GM23338 (cell line): ENCODE data around the gene GDPD4. TPM values are rescaled to one million over a fixed set of nuclear protein-coding genes. Genes with fewer than 3 reads are reported as not detected.

Source experiments
- ATAC-seq: fragments of 200-7000 bp; cut with Tn5 transposase; 3 replicates; pipeline ENCODE4 v1.9.1; 2020
- DNase-seq: peaks from one replicate; pipeline ENCODE4 v3.0.0-alpha.2; 2015; ENCODE audit warnings: low spot score
- H2AFZ ChIP-seq: fragments of 200-600 bp; sonication (generic); 2 replicates; pipeline ENCODE4 v1.8.0; 2016; ENCODE audit warnings: antibody characterized with exemption, mild to moderate bottlenecking, moderate library complexity
- H3F3A ChIP-seq: fragments of 200-600 bp; sonication (generic); replicated peaks from 2 replicates; pipeline ENCODE4 v1.8.0; 2017; ENCODE audit warnings: antibody characterized with exemption, mixed run types, low read depth
- H3K27ac ChIP-seq: fragments of 200-600 bp; sonication (generic); 2 replicates; pipeline ENCODE4 v1.6.1; 2016; ENCODE audit warnings: low read depth
- H3K27me3 ChIP-seq: fragments of 200-600 bp; sonication (generic); 2 replicates; pipeline ENCODE4 v1.8.0; 2016; ENCODE audit warnings: mild to moderate bottlenecking, mixed run types, moderate library complexity; ENCODE audit not compliant: insufficient read depth
- H3K36me3 ChIP-seq: fragments of 200-600 bp; sonication (generic); 2 replicates; pipeline ENCODE4 v1.8.0; 2016; ENCODE audit warnings: mild to moderate bottlenecking; ENCODE audit not compliant: insufficient read depth
- H3K4me1 ChIP-seq: fragments of 200-600 bp; sonication (generic); 2 replicates; pipeline ENCODE4 v1.8.0; 2016; ENCODE audit warnings: mild to moderate bottlenecking, moderate library complexity; ENCODE audit not compliant: insufficient read depth
- H3K4me2 ChIP-seq: fragments of 200-600 bp; sonication (generic); 2 replicates; pipeline ENCODE4 v1.7.1; 2017; ENCODE audit warnings: mixed run types
- H3K4me3 ChIP-seq: fragments of 200-600 bp; sonication (generic); 2 replicates; pipeline ENCODE4 v1.6.1; 2016; ENCODE audit warnings: mixed run types
- H3K79me2 ChIP-seq: fragments of 200-600 bp; sonication (generic); replicated peaks from 2 replicates; pipeline ENCODE4 v1.8.0; 2017; ENCODE audit warnings: mild to moderate bottlenecking; ENCODE audit not compliant: insufficient read depth
- H3K9me2 ChIP-seq: fragments of 200-600 bp; sonication (generic); 2 replicates; pipeline ENCODE4 v1.8.0; 2017; ENCODE audit not compliant: insufficient read depth
- H4K20me1 ChIP-seq: fragments of 200-600 bp; sonication (generic); replicated peaks from 2 replicates; pipeline ENCODE4 v1.8.0; 2017; ENCODE audit warnings: mild to moderate bottlenecking; ENCODE audit not compliant: insufficient read depth
- H3K27ac Mint-ChIP-seq: 2 replicates; pipeline ENCODE4 v1.8.0; 2020; ENCODE audit warnings: inconsistent platforms, mild to moderate bottlenecking, moderate library complexity, mixed read lengths
- H3K27me3 Mint-ChIP-seq: 3 replicates; pipeline ENCODE4 v1.8.0; 2022; ENCODE audit warnings: low read depth, mild to moderate bottlenecking, moderate library complexity, mixed read lengths, inconsistent platforms; ENCODE audit not compliant: insufficient read depth, poor library complexity
- H3K36me3 Mint-ChIP-seq: 3 replicates; pipeline ENCODE4 v1.8.0; 2021; ENCODE audit warnings: low read depth, mild to moderate bottlenecking, inconsistent platforms, moderate library complexity, mixed read lengths
- H3K4me1 Mint-ChIP-seq: 3 replicates; pipeline ENCODE4 v1.8.0; 2020; ENCODE audit warnings: mild to moderate bottlenecking, inconsistent platforms, mixed read lengths
- H3K4me3 Mint-ChIP-seq: 3 replicates; pipeline ENCODE4 v1.8.0; 2021; ENCODE audit warnings: moderate library complexity, mild to moderate bottlenecking, inconsistent platforms, mixed read lengths
- H3K9me3 Mint-ChIP-seq: 3 replicates; pipeline ENCODE4 v1.8.0; 2020; ENCODE audit warnings: moderate library complexity, mild to moderate bottlenecking, inconsistent platforms, mixed read lengths
- CREB1 ChIP-seq: fragments of 250-450 bp; sonication (Bioruptor Pico); IDR thresholded peaks from 2 replicates; pipeline ENCODE4 v1.5.0; 2020; ENCODE audit warnings: low read depth, mild to moderate bottlenecking, moderate library complexity
- EZH2 ChIP-seq: fragments of 200-600 bp; sonication (generic); IDR thresholded peaks from one replicate; pipeline ENCODE4 v1.8.0; 2017; ENCODE audit warnings: antibody characterized with exemption, mild to moderate bottlenecking, low read depth; ENCODE audit not compliant: unreplicated experiment
- EZH2phosphoT487 ChIP-seq: fragments of 200-600 bp; sonication (generic); IDR thresholded peaks from one replicate; pipeline ENCODE4 v1.8.1; 2018; ENCODE audit warnings: antibody characterized with exemption; ENCODE audit not compliant: unreplicated experiment
- JUNB ChIP-seq: IDR thresholded peaks from one replicate; pipeline ENCODE4 v1.6.1; 2016; ENCODE audit warnings: antibody characterized with exemption; ENCODE audit not compliant: unreplicated experiment
- NANOG ChIP-seq: IDR thresholded peaks from 2 replicates; pipeline ENCODE4 v1.6.1; 2016; ENCODE audit warnings: antibody characterized with exemption, borderline replicate concordance
- POLR2AphosphoS5 ChIP-seq: IDR thresholded peaks from 2 replicates; pipeline ENCODE4 v1.6.1; 2016; ENCODE audit warnings: antibody characterized with exemption, low read depth
- REST ChIP-seq: IDR thresholded peaks from one replicate; pipeline ENCODE4 v1.6.1; 2018; ENCODE audit warnings: antibody characterized with exemption; ENCODE audit not compliant: unreplicated experiment
- STAT1 ChIP-seq: IDR thresholded peaks from one replicate; pipeline ENCODE4 v1.6.1; 2016; ENCODE audit warnings: antibody characterized with exemption; ENCODE audit not compliant: unreplicated experiment
- ZNF114 ChIP-seq: fragments of 250-450 bp; sonication (Bioruptor Pico); IDR thresholded peaks from 2 replicates; pipeline ENCODE4 v1.5.0; 2020; ENCODE audit warnings: mild to moderate bottlenecking, moderate library complexity
- polyA plus RNA-seq: library from polyadenylated mRNA; unstranded; fragments of >200 nt; fragmentation: Nextera tagmentation; extraction: Ambion mirVana; gene quantifications from 2 replicates; pipeline ENCODE4 v1.2.1, GENCODE V29; 2016
- total RNA-seq: library from RNA; depleted of rRNA; stranded (reverse); fragments of >200 nt; shearing (Covaris generic); gene quantifications from 2 replicates; pipeline ENCODE4 v1.2.3, GENCODE V29; 2014
- TF ChIP-seq, protein P1 (sequence below), 2 experiments: fragments of 200-600 bp in 1 of 2; sonication (generic) in 1 of 2; conservative IDR thresholded peaks; 2 replicates each; pipeline versions ENCODE4 v1.5.1 to v1.6.1; 2016 to 2017; ENCODE audit warnings: antibody characterized with exemption in 2 of 2, low read depth in 2 of 2, mild to moderate bottlenecking in 2 of 2, moderate library complexity in 1 of 2

The GDPD4 gene
- total and polyA plus RNA-seq, 2 experiments from 2014 or later, result not detected

DNA sequence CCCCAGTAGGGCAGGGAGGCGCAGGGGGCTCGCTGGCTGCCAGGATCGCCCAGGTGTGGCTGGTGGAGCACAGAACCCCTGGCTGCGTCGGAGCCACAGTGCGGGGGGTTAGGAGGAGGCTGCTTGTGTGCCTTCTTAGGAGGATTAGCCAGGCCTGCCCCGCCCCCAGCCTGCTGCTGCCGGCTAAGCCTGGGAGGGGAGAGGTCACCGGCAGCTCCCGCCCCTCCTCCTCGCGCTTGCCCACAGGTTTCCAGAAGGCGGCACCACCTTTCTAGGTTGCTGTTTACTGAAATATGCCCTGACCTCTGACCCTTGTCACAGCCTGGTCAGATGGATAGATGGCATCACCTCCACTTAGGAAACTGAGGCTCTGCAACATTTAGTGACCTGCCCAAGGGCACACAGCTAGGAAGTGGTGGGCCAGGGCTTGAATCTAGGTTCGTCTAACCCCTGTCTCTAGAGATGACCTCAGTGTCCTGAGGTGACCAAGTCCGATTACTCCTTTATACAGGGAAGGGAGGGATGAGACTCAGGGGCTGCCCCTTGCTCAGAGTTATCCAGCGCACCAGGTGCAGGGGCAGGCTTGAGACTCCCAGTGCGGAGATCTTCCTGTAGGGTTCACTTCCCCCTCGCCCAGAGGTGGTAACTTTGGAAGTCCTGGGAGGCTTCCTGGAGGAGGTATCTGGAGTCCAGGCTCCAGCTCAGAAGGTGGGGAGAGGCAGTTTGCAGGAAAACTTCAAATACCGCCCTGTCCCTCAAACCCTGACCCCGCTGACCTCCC is 129.4 kb downstream of the GDPD4 start:
- Histone ChIP-seq H3K27me3 (no peaks in the 10 kb centered on the region), H3F3A (no peaks in the 10 kb centered on the region), H2AFZ (peak overlapping the region; percentile 81; the same call in 1 of the 2 replicates), H3K4me3 (peak overlapping the region; percentile 15; the same call in 1 of the 2 replicates), H3K36me3 (no peaks in the 10 kb centered on the region), H3K9me2 (no peaks in the 10 kb centered on the region), H3K4me1 (peaks cover 38% of the 10 kb centered on the region), H3K27ac (no peak overlapping the region), H4K20me1 (no peaks in the 10 kb centered on the region), H3K4me2 (peak overlapping the region; percentile 70), H3K79me2 (no peaks in the 10 kb centered on the region)
- Mint-ChIP-seq H3K27ac (no peak overlapping the region; the same call in 1 of the 2 replicates), H3K4me1 (peaks cover 72% of the 10 kb centered on the region), H3K4me3 (peak overlapping the region; percentile 14; the same call in 1 of the 3 replicates), H3K27me3 (peaks cover 19% of the 10 kb centered on the region), H3K36me3 (no peaks in the 10 kb centered on the region; the same call in 2 of the 3 replicates), H3K9me3 (no peaks in the 10 kb centered on the region)
- peak; percentile 80 for ATAC-seq
- TF ChIP-seq, protein P1, sequence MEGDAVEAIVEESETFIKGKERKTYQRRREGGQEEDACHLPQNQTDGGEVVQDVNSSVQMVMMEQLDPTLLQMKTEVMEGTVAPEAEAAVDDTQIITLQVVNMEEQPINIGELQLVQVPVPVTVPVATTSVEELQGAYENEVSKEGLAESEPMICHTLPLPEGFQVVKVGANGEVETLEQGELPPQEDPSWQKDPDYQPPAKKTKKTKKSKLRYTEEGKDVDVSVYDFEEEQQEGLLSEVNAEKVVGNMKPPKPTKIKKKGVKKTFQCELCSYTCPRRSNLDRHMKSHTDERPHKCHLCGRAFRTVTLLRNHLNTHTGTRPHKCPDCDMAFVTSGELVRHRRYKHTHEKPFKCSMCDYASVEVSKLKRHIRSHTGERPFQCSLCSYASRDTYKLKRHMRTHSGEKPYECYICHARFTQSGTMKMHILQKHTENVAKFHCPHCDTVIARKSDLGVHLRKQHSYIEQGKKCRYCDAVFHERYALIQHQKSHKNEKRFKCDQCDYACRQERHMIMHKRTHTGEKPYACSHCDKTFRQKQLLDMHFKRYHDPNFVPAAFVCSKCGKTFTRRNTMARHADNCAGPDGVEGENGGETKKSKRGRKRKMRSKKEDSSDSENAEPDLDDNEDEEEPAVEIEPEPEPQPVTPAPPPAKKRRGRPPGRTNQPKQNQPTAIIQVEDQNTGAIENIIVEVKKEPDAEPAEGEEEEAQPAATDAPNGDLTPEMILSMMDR (conservative IDR thresholded peaks at IDR 0.05; ENCODE audit: low read depth in 2 of 2), result peak in 1 of 2 experiments; percentile 30; a peak in 2 of 4 replicates
- no peak for TF ChIP-seq CREB1 (CRISPR knock-in tag)
- peak; percentile 88 for DNase-seq

DNA sequence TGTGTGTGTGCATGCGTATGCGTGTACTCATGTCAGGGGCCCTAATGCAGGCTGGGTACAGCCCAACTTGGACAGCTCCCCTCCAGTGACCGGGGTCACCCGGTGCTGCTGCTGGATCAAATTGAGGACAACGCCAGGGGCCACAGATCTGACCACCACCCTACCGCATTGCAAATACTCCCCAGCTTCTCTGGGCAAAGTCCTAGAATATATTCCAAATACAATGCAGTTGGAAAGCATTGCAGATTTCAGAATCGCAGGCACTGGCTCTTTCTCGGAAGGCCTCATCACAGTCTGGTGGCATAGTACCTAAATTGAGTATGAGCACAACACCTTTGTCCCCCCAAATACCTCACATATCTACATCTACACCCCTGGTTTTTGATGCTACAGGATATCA is 130.2 kb downstream of the GDPD4 start:
- no peak for DNase-seq
- peaks cover 19% of the 10 kb centered on the region for H3K27me3 Mint-ChIP-seq
- peak overlapping the region; percentile 15; the same call in 1 of the 2 replicates for H3K4me3 ChIP-seq
- H3K27me3 ChIP-seq, result no peaks in the 10 kb centered on the region
- H3K27ac ChIP-seq, result no peak overlapping the region
- no peaks in the 10 kb centered on the region for H3K9me3 Mint-ChIP-seq
- no peak for ATAC-seq
- H3K36me3 Mint-ChIP-seq, result no peaks in the 10 kb centered on the region; the same call in 2 of the 3 replicates
- no peaks in the 10 kb centered on the region for H3K36me3 ChIP-seq
- H3K4me3 Mint-ChIP-seq, result peak overlapping the region; percentile 14; the same call in 1 of the 3 replicates
- no peaks in the 10 kb centered on the region for H3K79me2 ChIP-seq
- H4K20me1 ChIP-seq, result no peaks in the 10 kb centered on the region
- H2AFZ ChIP-seq, result peak overlapping the region; percentile 34; the same call in 1 of the 2 replicates
- H3K27ac Mint-ChIP-seq, result no peak overlapping the region
- H3K4me1 ChIP-seq, result peaks cover 36% of the 10 kb centered on the region
- H3K4me2 ChIP-seq, result peak overlapping the region; percentile 64
- no peaks in the 10 kb centered on the region for H3K9me2 ChIP-seq
- peaks cover 65% of the 10 kb centered on the region for H3K4me1 Mint-ChIP-seq
- no peaks in the 10 kb centered on the region for H3F3A ChIP-seq
- TF ChIP-seq ZNF114 (CRISPR knock-in tag), result no peak
- no peak for TF ChIP-seq CREB1 (CRISPR knock-in tag)
- no peak for TF ChIP-seq REST
- no peak for TF ChIP-seq EZH2
- no peak for TF ChIP-seq POLR2AphosphoS5
- TF ChIP-seq, protein P1 (conservative IDR thresholded peaks at IDR 0.05; ENCODE audit: low read depth in 2 of 2), result no peak
- TF ChIP-seq STAT1, result no peak
- no peak for TF ChIP-seq NANOG
- TF ChIP-seq JUNB, result no peak
- no peak for TF ChIP-seq EZH2phosphoT487
